Lower leg skin (tissue), 3 donors: Measurements from ENCODE around the gene SCNN1B.

Source experiments
- CTCF ChIP-seq, 3 donors: fragments of 450-650 bp; IDR thresholded peaks; one replicate each; pipeline ENCODE4 v1.5.1; 2016; ENCODE audit warnings: antibody characterized with exemption in 3 of 3, mild to moderate bottlenecking in 3 of 3, moderate library complexity in 2 of 3
- POLR2A ChIP-seq, 2 donors: fragments of 450-650 bp; IDR thresholded peaks; one replicate each; pipeline ENCODE4 v1.6.1; 2016 to 2017; ENCODE audit warnings: antibody characterized with exemption in 2 of 2, mild to moderate bottlenecking in 1 of 2, moderate library complexity in 1 of 2

GRCh38 chr16:23374721-23375510 is 72.8 kb downstream of the SCNN1B start:
- TF ChIP-seq CTCF (IDR thresholded peaks at IDR 0.05): no peak
- TF ChIP-seq POLR2A (IDR thresholded peaks at IDR 0.05): no peak
